T-helper 2 cell (primary cell): ENCODE results near the gene DEPDC7.
A peak's percentile ranks its signal among the peaks of the same experiment; 100 is the strongest.
"Not testable (repeated sequence)": the region's sequence is repeated elsewhere in the genome, so short reads cannot be mapped to it uniquely, and the experiment has no call there.

Experiments used
- DNase-seq, 5 experiments: peaks; one replicate each; pipeline versions ENCODE4 v3.0.0 to v3.0.0-alpha.2; 2012 to 2022

Gene DEPDC7

GRCh38 chr11:33027233-33027632, 11.6 kb downstream of the DEPDC7 start:
- DNase-seq = no peak

GRCh38 chr11:33027846-33028536, 12.3 kb downstream of the DEPDC7 start:
- DNase-seq = no peak

- no peak for DNase-seq
These were observed 12.8 kb downstream of the DEPDC7 start for GRCh38 chr11:33028537-33028914.

- not testable (repeated sequence) for DNase-seq
These were observed 13.5 kb downstream of the DEPDC7 start for GRCh38 chr11:33029218-33029617.

- no peak for DNase-seq
These were observed 17.8 kb downstream of the DEPDC7 start for GRCh38 chr11:33033493-33033892.

DNA sequence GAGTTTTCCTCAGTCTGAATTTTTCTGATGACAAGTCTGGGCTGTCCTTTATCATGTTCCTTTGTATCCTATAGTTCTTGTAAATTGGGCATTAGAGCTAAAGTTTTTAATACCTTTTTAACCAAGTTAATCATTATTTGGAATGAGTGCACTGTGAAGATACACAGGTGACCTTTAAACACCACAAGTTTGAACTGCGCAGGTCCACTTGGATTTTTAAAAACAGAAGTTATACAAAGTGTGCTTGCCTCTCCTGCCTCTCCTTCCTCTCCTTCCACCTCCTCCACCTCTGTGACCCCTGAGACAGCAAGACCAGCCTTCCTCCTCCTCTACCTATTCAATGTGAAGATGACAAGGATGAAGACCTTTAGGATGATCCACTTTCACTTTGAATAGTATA, 19.3 kb downstream of the DEPDC7 start:
- no peak for DNase-seq

DNA sequence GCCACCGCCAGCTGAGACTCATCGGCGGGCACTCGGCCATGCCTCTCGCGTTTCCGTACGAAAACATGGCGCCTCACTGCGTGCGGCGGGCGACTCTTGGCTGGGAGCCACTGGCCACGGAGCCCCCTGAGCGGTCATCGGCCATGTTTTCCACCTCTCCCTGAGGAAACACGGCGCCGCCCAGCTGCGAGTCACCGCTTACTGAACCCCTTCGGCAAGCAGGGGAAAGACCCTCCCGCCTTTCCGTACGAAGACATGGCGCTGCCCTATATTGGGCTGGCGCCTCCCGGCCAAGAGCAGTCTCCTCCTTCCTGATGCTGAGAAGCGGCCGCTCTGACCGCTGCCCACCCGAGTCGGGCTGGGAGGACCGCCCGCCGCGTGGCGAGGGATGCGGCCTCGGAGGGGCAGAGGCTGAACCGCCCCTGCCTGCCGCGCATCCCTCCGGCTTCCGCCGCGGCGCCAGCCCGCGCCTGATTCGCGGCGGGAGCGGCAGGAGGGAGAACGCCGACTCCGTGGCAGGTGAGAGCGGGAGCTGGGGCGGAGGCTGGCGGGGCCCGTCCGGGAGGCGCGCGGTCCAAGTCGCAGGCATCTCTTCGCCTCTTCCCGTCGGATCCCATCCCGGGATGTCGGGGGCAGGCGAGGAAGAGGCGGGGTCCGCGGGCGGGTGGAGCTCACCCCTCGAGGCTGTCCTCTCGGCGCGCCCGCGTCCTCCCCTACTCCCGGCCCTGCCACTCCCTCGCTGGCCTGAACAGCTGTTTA, 23.8 kb downstream of the DEPDC7 start, which contains the start of gene TCP11L1:
TSS of gene TCP11L1 (plus strand) at position 299 of the 759 bp plus-strand sequence. CDS start 4,202 bp downstream, outside the sequence.
- DNase-seq = peak; percentile 66 to 90 (median 74)

GRCh38 chr11:33040033-33040861, 24.6 kb downstream of the DEPDC7 start:
- peak in 4 of 5 experiments; percentile 9 to 76 (median 26) for DNase-seq

GRCh38 chr11:33040862-33041453, 25.3 kb downstream of the DEPDC7 start:
- no peak for DNase-seq

DNA sequence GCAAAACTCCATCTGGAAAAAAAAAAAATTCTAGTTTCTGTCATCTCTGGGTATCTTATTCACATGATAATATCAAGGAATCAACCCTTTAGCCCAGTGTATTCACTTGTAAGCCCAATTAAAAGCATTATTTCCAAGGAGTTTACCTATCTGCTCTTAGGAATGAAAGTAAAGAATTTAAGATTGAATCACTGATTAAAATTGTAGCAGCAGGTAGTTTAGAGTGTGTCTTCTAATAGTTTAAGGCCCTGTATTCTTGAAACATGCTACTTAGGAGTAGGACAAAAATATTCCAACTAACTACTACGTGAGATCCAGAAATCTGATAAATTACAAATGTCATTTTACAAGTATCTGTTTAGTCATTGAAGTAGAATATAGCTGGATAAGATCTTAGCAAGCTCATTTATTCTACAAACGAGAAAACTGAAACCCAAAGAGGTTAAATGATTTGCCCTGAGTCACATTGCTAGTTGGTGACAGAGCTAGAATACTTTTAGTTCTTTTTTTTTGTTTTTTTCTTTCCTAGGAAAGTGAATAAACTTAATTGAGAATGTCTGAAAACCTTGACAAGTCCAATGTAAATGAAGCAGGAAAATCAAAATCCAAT, 27.6 kb downstream of the DEPDC7 start:
- DNase-seq = peak in 1 of 5 experiments; percentile 81

- no peak for DNase-seq
These were observed 28.6 kb downstream of the DEPDC7 start for GRCh38 chr11:33044285-33044756.

- DNase-seq = no peak
These were observed 30.0 kb downstream of the DEPDC7 start for GRCh38 chr11:33045551-33046255.

DNA sequence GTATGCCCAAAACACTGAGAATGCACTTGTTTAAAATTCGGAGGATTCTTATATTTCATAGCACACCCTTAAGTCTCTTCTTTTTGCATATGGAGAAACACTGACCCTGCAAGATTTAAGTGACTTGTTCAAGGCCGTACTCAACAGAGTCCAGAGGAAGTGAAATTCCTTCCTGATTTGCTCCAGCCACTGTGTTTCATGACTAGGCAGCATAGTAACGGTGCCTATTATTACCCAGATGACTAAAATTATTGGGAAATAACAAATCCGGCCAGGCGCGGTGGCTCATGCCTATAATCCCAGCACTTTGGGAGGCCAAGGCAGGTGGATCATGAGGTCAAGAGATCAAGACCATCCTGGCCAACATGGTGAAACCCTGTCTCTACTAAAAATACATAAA, 33.0 kb downstream of the DEPDC7 start:
- not testable (repeated sequence) for DNase-seq

DNA sequence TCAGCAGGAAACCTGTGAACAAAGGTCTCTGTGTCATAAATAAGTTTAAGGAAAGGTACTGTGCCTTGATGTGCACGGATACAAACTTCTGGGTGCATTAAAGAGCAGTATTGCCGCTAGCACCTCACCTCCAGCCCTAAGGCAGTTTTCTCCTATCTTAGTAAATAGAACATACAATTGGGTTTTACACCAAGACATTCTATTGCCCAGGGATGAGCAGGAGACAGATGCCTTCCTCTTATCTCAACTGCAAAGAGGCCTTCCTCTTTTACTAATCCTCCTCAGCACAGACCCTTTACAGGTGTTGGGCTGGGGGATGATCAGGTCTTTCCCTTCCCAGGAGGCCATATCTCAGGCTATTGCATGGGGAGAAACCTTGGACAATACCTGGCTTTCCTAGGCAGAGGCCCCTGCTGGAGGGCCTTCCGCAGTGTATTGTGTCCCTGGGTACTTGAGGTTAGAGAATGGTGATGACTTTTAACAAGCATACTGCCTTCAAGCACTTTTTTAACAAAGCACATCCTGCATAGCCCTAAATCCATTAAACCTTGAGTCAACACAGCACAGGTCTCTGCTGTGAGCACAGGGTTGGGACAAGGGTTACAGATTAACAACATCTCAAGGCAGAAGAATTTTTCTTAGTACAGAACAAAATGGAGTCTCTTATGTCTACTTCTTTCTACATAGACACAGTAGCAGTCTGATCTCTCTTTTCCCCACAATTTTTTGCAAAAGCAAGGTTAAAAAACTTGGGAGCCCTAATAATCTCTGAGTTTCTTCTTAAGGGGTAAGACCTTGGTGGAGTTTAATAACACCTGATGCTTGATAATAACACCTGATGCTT, 34.1 kb downstream of the DEPDC7 start:
- DNase-seq = not testable (repeated sequence)

GRCh38 chr11:33052231-33052630, 36.6 kb downstream of the DEPDC7 start:
- DNase-seq = no peak

DNA sequence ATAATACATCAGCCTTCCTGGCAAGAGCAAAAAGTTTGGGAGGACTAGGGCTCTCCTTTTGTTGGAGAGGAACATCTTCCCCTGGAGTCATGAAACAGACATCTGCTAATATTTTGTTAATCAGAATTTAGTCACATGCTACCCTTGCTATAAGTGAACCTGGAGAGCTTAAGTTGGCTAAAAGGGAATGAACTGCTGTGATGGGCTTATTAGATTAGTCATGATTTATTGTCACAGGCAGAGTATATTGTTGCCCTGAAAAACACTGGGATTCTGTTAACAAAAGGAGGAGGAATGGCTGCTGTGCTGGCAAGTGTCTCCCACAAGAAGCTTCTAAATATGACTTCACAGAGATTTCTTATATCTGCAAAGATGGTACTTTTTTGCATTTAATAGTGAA, 39.7 kb downstream of the DEPDC7 start:
- no peak for DNase-seq

GRCh38 chr11:33057284-33057683, 41.6 kb downstream of the DEPDC7 start:
- DNase-seq = no peak

GRCh38 chr11:33059331-33060007, 43.8 kb downstream of the DEPDC7 start:
- no peak for DNase-seq

DNA sequence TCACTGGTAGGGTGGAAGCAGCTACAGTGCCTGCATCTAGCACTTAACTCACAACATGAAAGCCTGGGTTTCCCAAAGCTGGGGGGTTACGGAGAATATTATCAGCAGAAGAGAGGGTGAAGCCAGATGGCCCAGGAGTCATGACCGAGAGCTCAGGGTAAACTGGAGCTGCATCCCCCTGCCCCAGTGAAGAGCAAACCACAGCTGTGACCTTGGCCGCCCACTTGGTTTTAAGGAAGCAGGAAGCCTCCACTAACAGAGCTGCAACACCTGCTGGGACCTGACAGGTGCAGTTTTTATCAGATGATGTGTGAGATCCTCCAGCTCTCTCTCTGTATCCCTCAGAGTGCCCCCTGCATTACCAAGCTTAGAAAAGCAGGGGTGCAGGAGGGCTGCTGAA, 44.6 kb downstream of the DEPDC7 start:
- no peak for DNase-seq

GRCh38 chr11:33062137-33062536, 46.5 kb downstream of the DEPDC7 start:
- DNase-seq = no peak
